ENCODE data around the gene SDHB.

Gene SDHB

DNA sequence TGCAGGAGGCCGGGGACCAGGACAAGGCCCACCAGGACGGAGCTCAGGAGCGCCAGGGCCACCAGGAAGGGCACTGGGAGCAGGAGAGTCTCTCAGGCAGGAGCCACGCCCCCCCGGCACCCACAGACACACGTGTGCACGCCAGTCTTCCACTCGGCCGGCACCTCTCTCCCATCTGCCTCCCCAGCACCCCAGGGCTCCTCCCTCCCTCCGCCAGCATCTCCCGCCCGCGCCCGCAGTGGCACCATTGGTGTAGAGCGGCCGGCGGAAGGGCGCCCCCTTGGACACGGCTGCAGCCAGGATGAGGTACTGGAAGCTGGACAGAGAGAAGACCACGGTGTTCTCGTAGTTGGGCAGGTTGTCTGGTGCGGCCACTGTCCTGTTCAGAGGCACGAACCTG is 67.3 kb downstream of the SDHB start:
- DNase-seq (ENCODE audit: low spot score): no peak

DNA sequence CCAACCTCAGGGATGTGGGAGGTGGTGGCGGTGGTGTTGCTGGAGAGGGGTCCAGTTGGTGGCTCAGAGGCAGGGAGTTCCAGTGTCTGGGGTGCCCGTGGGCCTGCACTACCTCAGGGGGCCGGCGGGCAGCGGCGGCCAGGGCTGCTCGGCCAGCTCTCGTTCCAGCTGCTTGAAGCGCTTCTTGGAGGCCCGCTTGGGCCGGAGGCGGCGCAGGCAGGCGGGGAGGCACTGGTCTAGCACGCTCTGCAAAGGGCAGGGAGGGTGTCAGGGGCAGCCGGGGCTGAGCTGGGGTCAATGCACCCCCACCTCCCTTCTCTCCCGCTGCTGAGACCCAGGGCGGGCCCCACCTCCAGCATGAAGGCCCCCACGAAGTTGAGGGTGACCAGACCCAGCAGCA is 67.7 kb downstream of the SDHB start:
- DNase-seq (ENCODE audit: low spot score): no peak

DNA sequence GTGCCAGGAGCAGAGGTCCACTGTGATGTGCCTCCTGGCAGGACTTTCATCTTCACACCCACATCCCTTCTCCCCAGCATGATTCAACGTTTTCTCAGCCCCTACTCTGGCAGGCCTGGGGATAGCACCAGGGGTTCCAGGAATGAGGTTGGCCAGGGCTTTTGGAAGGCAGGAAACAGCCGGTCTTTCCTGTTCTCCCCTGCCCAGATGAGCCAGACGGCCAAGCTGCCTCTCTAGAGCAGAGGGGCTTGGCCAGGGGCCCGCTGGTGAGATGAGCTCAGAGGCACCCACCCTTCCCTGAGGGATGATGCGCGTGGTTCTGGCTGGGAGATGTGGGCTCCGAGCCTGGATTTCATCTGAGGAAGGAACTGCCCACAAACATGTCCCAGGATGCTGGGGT is 69.1 kb downstream of the SDHB start:
- peak; percentile 81 for DNase-seq (ENCODE audit: low spot score)

DNA sequence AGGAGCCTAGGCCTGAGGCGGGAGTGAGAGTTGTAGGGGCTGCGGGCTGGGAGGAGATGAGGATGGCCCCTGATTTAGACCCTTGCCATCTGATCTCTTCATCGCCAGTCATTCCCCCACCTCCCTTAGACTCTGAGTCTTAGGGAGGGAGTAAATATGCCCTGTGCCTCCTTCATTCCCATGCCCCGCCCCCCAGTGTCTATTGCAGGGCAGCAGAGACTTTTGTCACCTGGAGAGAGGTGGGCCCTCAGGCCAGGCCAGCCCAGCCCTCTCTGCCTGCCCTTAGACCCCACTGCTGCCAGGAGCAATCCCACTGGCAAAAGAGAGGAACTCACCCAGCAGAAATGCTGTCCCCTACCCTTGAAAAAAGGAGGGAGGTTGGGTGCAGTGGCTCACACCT is 70.2 kb downstream of the SDHB start:
- no peak for DNase-seq (ENCODE audit: low spot score)

DNA sequence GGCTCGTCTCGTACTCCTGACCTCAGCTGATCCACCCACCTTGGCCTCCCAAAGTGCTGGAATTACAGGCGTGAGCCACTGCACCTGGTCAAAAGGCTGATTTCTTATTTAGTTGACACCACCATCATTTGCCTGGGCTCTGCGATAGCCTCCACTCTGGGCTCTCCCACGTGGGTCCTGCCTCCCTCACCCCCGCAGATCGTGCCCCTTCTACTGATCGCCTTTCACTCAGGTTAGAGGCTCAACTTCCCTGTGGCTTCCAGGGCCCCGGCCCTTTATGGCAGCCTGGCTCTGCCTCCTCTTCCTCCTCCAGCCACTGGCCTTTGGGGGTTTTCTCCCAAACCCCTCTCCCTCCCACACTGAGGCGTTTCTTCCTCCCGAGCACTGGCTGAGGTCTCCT is 70.9 kb downstream of the SDHB start:
- DNase-seq (ENCODE audit: low spot score): no peak

DNA sequence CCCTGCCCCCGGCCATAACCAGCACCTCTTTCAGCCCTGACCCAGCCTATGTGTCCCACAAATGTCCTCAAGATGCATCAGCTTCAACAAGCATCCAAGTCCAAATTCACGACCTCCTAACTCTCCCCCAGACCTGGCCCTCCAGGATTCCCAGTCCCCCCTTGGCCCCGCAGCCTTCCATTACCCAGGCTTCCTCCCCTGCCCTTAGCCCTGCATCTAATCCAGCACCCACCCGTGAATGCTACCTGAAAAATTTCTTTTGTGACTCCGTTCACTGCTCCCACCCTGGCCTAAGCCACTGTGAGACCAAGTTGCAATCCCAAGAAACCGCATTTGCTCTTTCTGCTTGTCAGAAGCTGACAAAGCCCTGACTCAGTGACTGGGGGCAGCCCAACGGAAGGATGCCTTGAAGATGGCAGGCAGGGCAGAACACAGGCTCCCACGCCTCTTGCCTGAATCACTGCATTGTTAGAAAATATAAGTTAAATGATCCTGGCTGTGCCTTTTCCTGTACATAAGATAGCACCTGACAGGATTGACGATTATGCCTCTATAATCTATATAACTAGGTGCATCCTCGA is 72.5 kb downstream of the SDHB start:
- no peak for DNase-seq (ENCODE audit: low spot score)

DNA sequence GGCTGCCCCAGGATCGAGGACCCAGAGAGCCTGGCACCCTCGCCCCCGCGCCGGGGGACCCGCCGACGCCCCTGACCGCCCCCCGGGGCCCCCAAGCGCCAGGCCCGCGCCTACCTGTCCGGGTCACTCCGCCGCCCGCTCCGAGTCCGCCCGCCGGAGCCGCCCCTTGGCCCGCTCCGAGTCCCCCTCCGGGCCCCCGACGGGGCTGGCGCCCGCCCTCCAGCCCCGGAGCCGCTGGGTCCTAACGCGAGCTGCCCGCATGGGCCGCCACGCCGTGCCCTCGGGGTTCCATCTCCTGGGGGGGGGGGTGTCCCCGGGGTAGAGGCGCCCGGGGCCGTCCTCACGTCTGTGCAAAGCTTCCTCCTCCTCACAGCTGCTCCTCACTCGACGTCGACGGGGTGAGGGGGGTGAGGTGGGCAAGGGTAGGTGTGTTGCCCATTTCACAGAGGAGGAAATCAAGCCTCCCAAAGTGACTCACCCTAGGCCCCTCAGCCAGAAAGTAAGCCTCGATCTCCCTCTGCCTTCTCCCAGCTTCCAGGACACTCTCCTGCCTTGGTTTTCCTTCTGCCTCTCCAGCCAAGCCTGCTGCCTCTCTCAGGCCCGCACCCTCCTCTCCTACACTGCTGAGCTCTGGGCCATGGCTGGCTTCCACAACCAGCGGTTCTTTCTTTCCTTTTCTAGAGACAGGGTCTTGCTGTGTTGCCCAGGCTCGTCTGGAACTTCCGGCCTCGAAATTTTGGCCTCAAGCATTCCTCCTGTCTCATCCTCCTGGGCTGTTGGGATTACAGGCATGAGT is 73.2 kb downstream of the SDHB start, which contains the start of gene MFAP2:
Gene MFAP2, minus strand, starts transcription at position 148 of the 796 bp plus-strand sequence. CDS start 2,347 bp downstream, outside the sequence.
- DNase-seq (ENCODE audit: low spot score): no peak

DNA sequence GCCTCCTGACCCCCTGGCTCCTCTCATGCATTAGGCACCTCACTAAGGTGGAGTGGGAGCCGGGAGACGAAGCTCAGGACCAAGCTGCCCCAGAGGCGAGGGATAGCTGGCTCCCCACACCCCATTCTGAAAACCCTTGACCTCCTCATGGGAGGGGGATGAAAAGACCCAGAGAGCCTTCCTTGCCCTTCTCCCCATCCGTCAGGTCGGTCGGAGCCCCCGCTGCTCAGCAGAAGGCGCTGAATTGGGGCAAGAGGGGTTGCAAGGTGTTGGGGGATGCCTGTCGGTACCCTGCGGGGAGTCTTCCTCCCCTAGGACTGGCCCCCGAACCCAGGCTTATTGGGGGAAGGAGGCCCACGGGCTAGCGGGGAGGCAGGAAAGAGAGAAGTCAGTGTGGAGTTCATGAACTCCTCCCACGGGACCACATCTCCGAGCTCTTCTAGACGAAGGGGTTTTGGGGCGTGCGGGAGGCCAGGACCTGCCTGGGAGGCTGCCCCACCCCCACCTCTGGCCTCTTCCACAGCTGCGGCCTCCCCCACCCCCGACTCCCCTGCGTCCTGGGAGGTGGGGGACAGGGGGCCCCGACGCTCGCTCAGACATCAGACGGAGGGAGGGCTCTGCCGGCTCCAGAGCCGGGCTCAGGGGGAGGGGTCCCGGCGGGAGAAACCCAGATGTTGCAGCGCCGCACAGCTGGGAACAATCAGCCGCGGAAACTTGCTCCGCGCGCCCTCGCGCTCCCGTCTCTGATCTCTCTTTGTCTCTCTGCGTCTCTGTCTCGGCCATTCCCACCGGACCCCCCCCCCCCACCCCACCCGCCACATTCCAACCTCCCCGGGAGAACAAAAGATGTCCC is 74.1 kb downstream of the SDHB start:
- DNase-seq (ENCODE audit: low spot score): peak; percentile 80

DNA sequence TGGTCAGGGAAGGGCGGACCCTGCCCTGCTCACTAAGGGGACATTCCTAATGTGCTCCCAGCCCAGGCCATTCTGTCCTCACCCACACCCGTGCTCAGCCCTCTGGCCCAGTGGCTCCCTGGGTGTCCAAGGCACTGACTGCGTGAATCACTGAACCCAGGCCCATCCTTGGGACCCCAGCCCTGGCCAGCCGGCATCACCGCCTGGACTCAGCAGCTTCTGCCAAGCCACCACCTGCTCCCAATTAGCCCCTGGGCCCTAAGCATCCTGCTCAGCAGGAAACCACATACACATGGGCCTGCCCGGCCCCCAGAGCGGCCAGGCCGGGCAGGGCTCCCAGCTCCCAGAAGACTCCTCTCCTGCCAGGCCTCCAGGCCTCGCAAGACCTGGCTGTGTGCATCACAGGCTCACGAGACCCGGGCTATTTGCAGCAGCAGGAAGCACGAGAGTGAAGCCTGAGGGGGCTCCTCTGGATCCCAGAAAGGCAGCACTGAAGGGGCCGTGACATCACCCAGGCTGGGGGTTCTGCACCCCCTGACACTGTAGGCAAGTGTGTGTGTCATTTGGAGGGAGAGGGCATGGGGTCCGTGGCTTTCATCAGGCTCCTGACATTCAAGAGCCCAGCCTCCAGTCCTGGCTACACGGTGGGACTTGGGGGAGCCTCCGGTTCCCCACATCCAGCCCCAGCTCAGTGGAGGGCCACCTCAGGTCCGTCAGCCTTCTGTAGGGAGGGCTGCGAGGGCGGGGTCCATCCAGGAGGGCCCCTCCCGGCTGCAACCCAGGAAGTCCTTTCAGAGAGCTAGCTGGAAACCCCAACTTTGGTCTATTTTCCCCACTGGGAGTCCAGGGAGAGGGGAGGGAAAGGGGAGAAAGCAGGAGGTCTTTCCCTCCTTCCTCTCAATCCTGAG is 75.0 kb downstream of the SDHB start:
- no peak for DNase-seq (ENCODE audit: low spot score)

DNA sequence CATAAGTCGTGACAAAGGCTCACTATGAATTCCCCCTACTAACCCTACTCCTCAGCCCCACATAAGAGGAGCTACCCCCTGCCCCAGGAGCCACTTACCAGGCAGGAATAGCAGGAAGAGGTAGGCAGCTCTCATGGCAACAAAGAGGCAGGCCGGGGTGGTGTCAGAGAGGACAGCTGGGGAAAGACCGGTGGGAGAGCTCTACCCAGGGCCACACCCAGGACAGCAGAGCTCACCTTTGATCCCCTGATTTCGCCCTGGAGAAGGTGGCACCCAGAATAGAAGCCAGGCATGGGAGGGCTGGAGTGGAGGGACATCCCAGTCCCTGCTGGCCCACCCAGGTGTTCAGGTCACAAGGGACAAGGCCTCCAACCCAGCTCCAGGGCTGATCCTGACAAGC is 75.7 kb downstream of the SDHB start:
- no peak for DNase-seq (ENCODE audit: low spot score)

DNA sequence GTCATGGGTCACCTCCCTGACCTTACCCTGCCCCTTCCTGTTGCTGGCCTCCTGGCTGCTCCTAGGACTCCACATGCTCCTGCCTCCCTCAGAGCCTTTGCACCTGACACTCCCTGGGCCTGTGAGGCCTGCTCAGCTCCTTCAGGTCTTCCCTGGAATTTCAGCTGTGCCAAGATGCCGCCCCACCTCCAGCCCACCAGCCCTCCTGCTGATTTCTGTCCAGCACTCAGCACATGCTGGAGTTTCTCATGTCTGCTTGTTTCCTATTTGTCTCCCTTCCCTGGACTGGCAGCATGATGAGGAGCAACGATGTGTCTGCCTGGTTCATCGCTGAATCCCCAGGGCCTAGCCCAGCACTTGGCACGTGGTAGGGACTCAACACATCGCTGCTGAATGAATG is 76.5 kb downstream of the SDHB start:
- DNase-seq (ENCODE audit: low spot score): no peak

DNA sequence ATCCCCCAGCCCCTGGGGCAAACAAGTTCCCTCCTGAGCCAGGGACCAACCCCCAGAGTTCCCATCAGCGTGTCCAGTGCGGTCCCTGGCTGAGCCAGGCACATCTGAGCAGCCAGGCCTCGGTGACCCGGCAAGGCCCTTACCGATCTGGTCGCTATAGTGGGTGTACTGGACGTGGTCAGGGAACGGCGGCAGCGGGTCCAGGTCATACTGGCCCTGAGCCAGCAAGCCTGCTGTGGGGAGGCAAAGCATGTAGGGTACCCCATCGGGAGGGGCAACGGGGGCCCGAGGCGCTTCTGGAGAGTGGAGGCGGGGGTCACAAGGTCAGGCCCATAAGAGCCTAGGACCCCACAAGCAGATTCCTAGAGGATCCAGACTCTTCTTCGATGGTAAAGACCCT is 76.9 kb downstream of the SDHB start:
- no peak for DNase-seq (ENCODE audit: low spot score)

DNA sequence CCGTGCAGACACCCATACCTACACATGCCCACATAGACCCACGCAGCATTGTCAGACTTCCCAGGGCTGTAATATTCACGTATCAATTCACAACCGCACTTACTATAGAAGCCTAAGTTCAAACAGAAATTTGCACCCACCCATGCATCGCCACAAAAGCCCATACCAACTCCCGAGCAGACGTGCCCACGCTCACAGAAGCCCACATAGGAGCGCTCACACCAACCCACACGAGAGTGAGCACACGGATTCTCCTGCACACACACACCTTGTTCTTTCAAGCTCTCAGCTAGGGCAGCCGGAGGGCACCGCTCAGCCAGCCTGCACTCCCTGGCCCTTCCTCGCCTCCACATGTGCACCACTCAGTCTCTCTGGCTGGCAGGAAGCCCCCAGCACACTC is 78.0 kb downstream of the SDHB start:
- no peak for DNase-seq (ENCODE audit: low spot score)

DNA sequence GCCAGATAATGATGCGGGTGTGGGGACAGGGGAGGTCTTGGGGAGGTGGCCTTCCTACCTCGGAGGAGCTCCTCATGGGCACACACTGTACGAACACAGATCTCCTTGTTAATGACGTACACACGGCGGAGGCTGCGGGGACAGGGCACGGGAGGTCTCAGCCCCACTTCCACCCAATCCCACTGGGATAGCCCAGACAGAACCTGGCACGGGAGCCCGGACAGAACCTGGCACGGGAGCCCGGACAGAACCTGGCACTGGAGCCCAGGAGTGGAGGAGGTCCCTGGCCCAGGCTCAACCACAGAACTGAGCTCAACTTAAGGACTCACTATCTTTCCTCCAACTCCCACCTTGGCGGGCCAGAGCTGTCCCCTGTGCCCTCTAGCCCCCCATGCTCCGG is 78.6 kb downstream of the SDHB start:
- DNase-seq (ENCODE audit: low spot score): no peak

DNA sequence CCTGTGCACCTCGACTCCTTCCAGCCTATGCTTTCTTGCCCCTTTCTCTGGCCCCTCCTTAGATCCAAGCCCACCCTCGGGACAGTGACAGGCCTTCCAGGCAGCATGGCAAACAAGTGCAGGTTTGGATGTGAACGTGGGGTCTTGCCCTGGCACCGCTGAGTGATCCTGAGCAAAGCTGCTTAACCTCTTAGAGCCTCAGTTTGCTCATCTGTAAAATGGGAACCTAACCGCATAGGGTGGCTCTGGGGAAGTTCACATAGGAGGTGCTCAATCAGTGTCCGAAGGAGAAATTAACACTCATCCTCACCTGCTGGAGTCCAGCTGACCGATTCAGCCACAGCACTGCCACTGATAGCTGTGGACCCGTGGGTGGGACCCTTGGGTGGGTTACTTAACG is 80.6 kb downstream of the SDHB start:
- DNase-seq (ENCODE audit: low spot score): no peak

DNA sequence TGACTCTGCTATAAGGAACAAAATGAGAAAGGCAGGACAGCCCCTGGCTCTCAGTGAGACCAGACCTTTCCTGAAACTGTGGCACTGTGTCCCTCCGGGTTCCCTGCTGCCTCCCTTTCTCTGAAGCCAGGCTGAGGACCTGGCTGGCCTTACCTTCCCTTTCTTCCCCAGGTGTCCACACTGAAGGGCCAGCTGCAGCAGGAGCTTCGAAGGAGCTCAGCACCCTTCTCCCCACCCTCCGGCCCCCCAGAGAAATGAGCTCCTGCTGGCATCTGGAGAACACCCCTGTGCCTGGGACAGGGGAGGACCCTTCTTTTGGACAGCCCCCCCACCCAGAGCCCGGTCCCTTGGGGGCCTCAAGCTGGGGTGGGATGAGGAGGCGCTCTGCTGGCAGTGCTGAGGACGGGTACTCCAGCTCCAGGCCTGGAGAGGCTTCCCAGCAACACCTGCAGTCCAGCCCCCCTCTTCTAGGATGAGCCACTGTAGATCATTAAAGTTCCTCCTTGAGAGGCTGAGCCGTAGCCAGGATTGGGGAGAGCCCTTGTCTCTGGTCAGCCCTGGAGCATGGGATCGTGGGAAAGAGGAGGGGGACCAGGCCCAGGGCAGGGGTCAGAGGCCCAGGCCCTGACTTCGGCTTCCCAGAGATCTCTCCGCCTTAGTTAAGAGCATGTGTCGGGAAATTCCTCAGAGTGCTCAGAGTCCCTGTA is 81.5 kb downstream of the SDHB start:
- no peak for DNase-seq (ENCODE audit: low spot score)

DNA sequence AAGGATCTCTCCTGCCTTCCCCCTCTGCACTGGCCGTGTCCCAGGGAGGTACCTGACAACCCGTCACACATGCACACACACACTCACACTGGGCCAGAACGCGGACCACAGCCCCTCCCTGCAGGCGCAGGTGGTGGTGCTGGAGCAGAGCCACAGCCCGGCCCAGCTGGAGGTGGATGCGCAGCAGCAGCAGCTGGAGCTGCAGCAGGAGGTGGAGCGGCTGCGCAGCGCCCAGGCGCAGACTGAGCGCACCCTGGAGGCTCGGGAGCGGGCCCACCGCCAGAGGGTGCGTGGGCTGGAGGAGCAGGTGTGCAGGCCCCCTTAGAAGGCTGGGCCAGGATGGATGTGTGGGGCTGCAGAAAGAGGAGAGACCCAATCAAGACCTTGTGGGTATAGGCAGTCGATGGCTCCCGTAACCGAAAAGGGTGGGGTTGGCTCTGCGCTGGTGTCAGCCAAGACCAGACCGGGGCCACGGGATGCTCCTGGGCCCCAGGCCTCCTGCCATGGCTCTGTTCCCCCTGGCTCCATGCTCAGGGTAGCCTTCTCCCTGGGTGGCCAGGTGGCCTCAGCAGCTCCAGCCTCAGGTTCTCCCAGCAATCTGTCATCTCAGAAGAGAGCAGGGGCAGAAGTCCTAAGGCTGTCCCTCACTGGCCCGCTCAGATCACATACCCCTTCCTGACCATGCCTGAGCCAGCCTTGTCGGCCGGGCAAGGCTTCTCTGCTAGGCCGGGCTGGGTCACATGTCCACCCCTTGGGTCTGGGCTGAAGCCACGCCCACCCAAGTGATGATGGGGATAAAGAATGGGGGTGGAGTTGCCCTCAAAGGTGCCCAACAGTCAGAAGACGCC is 82.3 kb downstream of the SDHB start:
- no peak for DNase-seq (ENCODE audit: low spot score)

DNA sequence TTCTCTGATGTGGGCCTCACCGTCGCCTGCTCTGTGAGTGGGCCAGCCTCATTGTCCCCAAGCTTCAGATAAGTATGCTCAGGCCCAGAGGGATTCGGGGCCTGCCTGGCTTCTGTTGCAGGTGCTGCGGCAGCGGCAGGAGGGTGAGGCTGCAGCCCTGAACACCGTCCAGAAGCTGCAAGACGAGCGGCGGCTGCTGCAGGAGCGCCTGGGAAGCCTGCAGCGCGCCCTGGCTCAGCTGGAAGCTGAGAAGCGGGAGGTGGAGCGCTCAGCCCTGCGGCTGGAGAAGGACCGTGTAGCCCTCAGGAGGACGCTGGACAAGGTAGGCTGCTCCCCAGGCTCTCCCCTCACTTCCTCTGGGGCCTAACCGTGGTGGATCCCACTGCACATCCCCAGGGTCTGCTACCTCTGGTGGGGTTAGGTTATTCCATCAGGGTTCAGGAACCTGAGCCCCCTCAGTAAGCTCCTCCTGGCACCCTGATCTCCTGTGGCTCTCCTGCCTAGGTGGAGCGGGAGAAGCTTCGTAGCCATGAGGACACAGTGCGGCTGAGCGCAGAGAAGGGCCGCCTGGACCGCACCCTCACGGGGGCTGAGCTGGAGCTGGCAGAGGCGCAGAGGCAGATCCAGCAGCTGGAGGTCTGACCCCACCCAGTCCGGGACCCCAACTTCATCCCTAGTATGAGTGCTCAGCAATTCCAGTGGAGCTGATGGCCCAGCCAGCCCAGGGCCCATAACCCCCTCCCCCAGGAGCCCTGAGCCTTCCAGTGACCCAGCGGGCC is 83.5 kb downstream of the SDHB start:
- DNase-seq (ENCODE audit: low spot score): no peak

DNA sequence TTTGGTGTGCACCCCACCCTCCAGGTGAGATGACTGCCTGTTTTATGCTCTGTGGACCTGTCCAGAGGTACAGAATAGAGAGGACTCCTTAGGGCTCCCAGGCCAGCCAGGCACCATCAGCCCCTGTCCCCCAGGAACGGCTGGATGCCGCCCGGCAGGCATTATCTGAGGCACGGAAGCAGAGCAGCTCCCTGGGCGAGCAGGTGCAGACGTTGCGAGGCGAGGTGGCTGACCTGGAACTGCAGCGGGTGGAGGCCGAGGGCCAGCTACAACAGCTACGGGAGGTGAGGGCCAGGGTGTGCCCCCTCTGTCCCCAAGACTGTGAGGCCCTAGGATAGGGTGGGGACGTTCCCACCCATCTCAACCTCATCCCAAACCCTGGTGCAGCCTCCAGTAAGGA is 84.2 kb downstream of the SDHB start:
- no peak for DNase-seq (ENCODE audit: low spot score)

All from left forelimb (tissue), 1 donor.